T-helper 1 cell treated with Interleukin-12 subunit alpha and Interleukin-12 subunit beta and Interleukin-4 antibody, amounts not matched to agents 30 μg/mL and 1 μg/mL, for 36 hours (primary cell): Measurements from ENCODE around the gene ATP2C1.
"Not testable (repeated sequence)": the region's sequence is repeated elsewhere in the genome, so short reads cannot be mapped to it uniquely, and the experiment has no call there.

Experiments
- H3K27ac Mint-ChIP-seq: one replicate; pipeline ENCODE4 v1.8.0; 2021; ENCODE audit warnings: mild to moderate bottlenecking, mixed read lengths
- H3K27me3 Mint-ChIP-seq: one replicate; pipeline ENCODE4 v1.8.0; 2021; ENCODE audit warnings: low read depth, mixed read lengths
- H3K36me3 Mint-ChIP-seq: one replicate; pipeline ENCODE4 v1.8.0; 2021; ENCODE audit warnings: low read depth, mixed read lengths
- H3K4me1 Mint-ChIP-seq: one replicate; pipeline ENCODE4 v1.8.0; 2021; ENCODE audit warnings: low read depth, mixed read lengths
- H3K4me3 Mint-ChIP-seq: one replicate; pipeline ENCODE4 v1.8.0; 2021; ENCODE audit warnings: mild to moderate bottlenecking, moderate library complexity, mixed read lengths
- H3K9me3 Mint-ChIP-seq: one replicate; pipeline ENCODE4 v1.8.0; 2021; ENCODE audit warnings: mixed read lengths

Gene ATP2C1, protein sequence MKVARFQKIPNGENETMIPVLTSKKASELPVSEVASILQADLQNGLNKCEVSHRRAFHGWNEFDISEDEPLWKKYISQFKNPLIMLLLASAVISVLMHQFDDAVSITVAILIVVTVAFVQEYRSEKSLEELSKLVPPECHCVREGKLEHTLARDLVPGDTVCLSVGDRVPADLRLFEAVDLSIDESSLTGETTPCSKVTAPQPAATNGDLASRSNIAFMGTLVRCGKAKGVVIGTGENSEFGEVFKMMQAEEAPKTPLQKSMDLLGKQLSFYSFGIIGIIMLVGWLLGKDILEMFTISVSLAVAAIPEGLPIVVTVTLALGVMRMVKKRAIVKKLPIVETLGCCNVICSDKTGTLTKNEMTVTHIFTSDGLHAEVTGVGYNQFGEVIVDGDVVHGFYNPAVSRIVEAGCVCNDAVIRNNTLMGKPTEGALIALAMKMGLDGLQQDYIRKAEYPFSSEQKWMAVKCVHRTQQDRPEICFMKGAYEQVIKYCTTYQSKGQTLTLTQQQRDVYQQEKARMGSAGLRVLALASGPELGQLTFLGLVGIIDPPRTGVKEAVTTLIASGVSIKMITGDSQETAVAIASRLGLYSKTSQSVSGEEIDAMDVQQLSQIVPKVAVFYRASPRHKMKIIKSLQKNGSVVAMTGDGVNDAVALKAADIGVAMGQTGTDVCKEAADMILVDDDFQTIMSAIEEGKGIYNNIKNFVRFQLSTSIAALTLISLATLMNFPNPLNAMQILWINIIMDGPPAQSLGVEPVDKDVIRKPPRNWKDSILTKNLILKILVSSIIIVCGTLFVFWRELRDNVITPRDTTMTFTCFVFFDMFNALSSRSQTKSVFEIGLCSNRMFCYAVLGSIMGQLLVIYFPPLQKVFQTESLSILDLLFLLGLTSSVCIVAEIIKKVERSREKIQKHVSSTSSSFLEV

DNA sequence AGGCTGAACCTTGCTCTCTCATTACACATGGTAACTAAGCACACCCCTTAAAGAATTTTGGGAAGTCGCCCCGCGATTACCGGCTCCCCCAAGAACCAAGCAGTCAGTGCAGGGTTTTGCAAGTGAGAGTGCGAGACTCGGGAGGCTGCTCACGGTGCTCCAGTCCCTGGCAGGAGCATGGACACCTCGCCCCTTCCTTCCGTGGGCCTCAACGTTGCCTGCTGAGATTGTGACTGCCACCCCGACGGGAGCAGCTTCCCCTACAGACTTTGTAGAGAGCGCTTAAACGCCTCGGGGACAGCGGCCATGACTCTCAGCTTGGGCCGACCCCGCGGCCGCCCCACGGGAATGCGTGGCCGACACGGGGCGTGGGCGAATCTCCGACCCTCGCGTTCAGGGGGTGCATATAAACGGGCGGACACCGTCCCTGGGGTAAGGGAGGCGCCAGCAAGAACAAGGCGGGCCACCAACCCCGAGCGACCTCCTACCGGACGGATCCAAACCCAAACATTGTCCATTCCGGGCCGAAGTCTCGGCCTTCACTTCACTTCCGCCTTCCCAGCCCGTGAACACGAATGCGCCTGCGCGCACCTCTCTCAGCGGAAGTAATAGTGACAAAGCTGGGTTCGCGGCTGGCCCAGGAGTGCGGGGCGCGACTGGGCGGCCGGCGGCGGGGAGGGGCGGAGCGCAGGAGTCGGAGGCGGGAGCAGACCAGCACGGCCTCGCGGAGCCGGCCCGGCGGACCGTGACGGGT is at the start of gene ATP2C1:
Gene ATP2C1, plus strand, starts transcription at position 709 of the 754 bp plus-strand sequence. CDS start 686 bp downstream, outside the sequence.
- H3K27ac Mint-ChIP-seq: peak within 1 kb of the TSS; percentile 98
- H3K9me3 Mint-ChIP-seq: no peaks in the 10 kb centered on the region
- H3K4me1 Mint-ChIP-seq: peaks cover 34% of the 10 kb centered on the region
- no peaks in the 10 kb centered on the region for H3K27me3 Mint-ChIP-seq
- no peaks in the 10 kb centered on the region for H3K36me3 Mint-ChIP-seq
- peak within 1 kb of the TSS; percentile 93 for H3K4me3 Mint-ChIP-seq

DNA sequence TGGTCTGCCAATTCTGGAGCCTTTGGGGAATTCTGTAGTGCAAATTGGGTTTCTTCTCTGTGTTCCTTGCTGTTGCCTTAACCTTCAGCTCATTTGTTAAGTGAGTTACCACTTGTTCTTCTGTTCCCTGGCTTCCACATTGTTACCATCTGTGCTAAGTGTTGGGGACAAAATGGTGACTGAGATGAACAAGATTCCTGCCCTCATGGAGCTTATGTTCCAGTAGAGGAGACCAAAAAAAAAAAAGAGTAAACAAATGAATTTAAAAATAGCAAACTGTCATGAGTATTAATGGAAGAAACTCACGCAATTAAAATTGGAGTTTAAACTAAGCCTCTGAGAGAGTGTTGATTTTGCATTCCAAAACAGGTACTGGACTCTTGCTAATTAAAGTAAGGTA is 49.4 kb upstream of the ATP2C1 start:
- Mint-ChIP-seq H3K4me3 (no peak overlapping the region), H3K9me3 (no peaks in the 10 kb centered on the region), H3K27ac (no peak overlapping the region), H3K36me3 (no peaks in the 10 kb centered on the region), H3K4me1 (peaks cover 10% of the 10 kb centered on the region), H3K27me3 (peaks cover 15% of the 10 kb centered on the region)

DNA sequence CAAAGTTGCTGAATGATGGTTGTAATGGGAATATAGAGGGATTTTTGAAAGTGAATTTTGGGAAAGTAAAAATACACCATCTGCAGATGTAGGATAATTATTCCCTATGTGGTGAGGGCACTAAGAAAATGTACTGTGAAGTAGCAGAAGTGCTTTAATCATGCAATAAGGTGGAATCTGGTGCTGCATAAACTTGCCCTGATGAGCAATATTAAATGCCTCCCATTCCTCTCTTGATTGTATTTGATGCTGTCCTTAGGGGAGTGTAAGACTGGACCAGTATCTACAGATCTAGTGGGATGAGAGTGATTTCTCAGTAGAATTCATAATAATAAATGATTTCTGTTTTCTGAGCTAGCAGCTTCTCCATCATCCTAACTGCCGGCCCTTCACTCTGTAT is 47.7 kb upstream of the ATP2C1 start:
- H3K9me3 Mint-ChIP-seq: no peaks in the 10 kb centered on the region
- H3K27ac Mint-ChIP-seq: no peak overlapping the region
- H3K27me3 Mint-ChIP-seq: peaks cover 19% of the 10 kb centered on the region
- H3K4me3 Mint-ChIP-seq: no peak overlapping the region
- H3K4me1 Mint-ChIP-seq: peaks cover 23% of the 10 kb centered on the region
- no peaks in the 10 kb centered on the region for H3K36me3 Mint-ChIP-seq

DNA sequence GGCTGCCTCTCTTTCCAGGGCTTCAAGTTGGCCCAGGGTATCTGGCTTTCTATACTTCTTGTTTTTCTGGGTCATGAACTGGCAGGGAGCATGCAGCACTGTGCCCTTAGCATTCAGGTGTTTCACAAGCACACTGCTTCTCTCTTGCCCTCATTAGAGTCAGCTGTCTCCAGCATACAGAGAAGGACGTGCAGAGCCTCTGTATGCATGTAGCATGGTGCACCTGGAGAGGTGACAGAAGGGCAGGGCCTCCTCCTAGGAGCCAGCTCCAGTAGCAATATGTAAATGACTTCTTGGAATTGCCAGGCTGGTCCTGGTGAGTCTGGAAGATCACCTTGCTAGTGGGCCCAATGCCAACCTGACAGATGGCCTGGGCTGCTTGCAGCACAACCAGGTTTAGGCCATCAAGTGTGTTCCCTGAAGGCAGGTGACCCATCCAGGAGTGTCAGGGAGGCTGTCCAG is 44.8 kb upstream of the ATP2C1 start:
- no peak overlapping the region for H3K4me3 Mint-ChIP-seq
- H3K27me3 Mint-ChIP-seq: peaks cover 24% of the 10 kb centered on the region

DNA sequence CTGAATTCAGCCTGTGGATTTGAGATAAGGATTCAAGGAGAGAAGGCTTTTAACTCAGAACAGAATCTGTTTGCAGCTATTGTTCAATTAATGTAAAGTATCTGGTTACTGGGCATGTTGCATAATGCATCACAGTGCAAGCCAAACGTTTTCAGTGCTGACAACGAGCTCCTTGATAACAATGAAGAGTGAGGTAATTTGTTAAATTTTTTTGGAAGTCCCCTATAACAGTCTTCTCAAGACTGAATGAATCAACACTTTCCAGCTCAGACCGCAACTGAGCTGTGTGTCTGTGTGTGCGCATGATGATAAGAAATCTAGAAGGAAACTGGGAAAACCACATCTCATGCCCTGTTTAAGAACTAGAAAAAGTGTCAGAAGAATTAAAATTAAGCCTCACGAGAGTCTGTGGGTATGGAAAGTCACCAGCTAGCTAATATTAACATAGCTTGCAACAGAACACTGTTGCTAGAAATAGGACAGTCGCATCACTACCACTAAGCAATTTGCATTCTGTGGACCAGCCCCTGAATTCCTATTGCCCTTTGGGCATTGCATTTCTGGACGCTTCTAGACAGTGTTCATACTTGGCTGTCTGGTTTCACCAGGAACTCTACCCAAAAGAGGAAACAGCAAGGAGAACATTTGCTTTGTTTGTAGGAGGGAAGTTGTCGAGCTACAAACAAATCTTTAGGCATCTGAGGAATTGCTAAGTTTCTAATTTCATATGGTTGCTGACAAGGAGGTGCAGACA is 43.7 kb upstream of the ATP2C1 start:
- peak overlapping the region; percentile 68 for H3K27ac Mint-ChIP-seq
- peaks cover 33% of the 10 kb centered on the region for H3K4me1 Mint-ChIP-seq
- H3K9me3 Mint-ChIP-seq: no peaks in the 10 kb centered on the region
- H3K36me3 Mint-ChIP-seq: no peaks in the 10 kb centered on the region
- peak overlapping the region; percentile 6 for H3K4me3 Mint-ChIP-seq
- peaks cover 21% of the 10 kb centered on the region for H3K27me3 Mint-ChIP-seq

More for the DNA sequence above, 44.8 kb upstream of the ATP2C1 start:
- Mint-ChIP-seq H3K4me1 (peaks cover 33% of the 10 kb centered on the region), H3K27ac (peak overlapping the region; percentile 32), H3K9me3 (no peaks in the 10 kb centered on the region), H3K36me3 (no peaks in the 10 kb centered on the region)

DNA sequence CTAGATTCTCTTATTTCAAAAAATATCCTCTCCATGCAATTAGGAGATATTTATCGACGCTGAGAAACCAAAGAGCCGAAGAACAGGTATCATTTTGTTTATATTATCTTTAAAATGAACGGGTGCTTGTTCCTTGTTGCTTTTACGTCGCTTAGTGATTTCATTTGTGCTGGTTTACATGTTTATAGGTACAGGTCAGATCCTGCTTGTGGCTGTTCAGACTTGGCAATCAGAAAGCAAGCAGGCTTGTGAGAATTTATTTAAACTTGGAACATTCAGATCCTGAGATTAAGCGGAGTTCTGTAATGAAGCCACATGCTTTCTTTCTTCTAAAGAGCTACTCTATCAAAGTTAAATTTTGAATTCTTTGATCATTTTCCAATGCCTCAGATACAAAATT is 43.0 kb upstream of the ATP2C1 start:
- Mint-ChIP-seq H3K4me1 (peaks cover 33% of the 10 kb centered on the region), H3K27me3 (peaks cover 26% of the 10 kb centered on the region), H3K36me3 (no peaks in the 10 kb centered on the region), H3K9me3 (no peaks in the 10 kb centered on the region), H3K27ac (peak overlapping the region; percentile 68), H3K4me3 (peak overlapping the region; percentile 6)

DNA sequence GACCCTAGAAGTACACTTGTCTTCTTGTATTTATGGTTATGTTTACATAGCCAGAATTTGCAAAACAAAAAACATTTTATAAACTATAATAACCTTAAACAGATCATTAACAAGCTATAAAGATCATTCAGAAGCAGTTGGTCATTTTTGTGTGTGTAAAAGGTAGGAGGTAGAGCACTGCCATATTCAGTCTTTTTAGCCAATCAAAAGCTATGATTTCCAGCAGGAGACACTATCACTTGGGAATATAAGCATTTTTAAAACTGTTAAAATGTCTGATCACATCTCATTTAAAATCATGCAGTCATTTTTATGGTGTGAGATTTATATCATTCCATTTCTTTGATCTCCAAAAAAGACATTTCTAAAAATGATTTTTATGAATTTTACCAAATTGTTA is 42.6 kb upstream of the ATP2C1 start:
- Mint-ChIP-seq H3K27me3 (peaks cover 26% of the 10 kb centered on the region), H3K9me3 (no peaks in the 10 kb centered on the region), H3K36me3 (no peaks in the 10 kb centered on the region), H3K4me1 (peaks cover 33% of the 10 kb centered on the region), H3K27ac (no peak overlapping the region), H3K4me3 (peak overlapping the region; percentile 10)

DNA sequence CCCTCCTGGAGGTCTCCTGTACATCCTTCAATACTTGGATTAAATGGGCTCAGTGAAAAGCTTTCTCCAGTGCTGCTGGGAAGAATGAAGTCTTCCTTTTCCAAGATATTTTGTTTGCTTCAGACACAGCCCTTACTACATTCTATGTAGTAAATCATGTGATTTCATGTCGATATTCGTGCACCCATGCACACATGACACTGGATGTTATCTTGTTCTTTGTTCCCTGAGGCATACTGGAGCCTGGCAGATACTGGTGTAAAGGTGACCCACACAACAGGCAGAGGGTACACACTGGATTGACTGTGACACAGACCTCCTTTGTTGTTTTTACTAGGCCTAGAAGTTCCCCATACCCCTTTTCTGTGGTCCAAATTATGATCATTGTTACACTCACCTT is 40.3 kb upstream of the ATP2C1 start:
- no peak overlapping the region for H3K27ac Mint-ChIP-seq
- peaks cover 39% of the 10 kb centered on the region for H3K4me1 Mint-ChIP-seq
- H3K9me3 Mint-ChIP-seq: no peaks in the 10 kb centered on the region
- no peaks in the 10 kb centered on the region for H3K36me3 Mint-ChIP-seq
- H3K4me3 Mint-ChIP-seq: no peak overlapping the region
- H3K27me3 Mint-ChIP-seq: peaks cover 27% of the 10 kb centered on the region

DNA sequence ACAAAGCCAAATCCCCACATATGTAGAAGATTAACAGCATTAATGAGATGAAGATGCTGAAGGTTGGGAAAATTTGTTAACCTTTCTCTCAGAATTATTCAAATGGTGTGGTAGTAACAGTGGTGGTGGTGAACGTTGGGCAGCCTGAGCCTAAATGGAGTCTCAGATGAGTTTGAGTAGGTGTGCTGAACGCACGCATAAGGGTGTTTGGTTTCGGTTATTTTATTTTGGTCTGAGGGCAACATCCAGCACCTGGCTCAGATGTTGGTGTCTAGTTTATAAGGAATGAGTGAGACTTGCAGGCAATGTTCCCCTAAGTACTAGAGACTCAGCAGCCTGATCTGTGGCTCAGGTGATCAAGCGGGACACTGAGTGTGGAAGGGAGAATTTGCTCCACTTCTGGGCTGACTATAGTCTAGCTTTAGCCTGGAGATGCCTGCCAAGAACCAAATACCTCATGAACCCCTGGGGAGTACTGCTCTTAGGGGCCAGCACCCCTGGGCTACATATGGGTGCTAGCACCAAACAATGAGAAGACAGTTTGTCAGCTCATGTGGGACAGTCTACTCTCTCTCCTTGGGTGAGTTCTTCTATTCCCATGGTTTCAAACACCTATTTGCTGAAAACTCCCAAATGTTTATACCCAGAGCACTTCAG is 39.5 kb upstream of the ATP2C1 start:
- Mint-ChIP-seq H3K9me3 (no peaks in the 10 kb centered on the region), H3K36me3 (no peaks in the 10 kb centered on the region), H3K27ac (no peak overlapping the region), H3K4me3 (no peak overlapping the region), H3K4me1 (peaks cover 33% of the 10 kb centered on the region), H3K27me3 (peaks cover 32% of the 10 kb centered on the region)

DNA sequence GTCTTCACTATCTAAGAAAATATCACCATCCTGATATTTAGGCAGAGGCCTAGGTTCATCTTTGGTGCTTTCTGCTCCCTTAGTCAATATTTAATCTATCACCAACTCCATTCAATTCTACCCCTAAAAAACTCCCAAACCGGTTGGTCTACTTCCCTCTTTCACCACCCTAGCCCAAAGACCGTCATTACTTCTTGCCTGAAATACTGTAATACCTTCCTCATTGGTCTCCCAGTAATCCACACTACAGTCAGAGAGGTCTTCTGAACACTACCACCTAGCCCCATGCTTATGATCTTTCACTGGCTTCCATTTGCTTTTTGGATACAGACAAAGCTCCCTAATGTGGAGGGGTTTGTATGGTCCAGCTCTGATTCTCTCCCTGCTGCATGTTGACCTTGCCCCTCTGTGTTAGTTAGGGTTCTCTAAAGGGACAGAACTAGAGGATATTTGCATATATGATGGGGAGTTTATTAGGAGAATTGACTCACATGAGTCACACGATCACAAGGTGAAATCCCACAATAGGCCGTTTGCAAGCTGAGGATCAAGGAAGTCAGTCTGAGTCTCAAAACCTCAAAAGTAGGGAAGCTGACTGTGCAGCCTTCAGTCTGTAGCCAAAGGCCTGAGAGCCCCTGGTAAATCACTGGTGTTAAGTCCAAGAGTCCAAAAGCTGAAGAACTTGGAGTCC is 36.4 kb upstream of the ATP2C1 start:
- no peak overlapping the region for H3K4me3 Mint-ChIP-seq
- H3K36me3 Mint-ChIP-seq: no peaks in the 10 kb centered on the region
- peaks cover 2% of the 10 kb centered on the region for H3K9me3 Mint-ChIP-seq
- no peak overlapping the region for H3K27ac Mint-ChIP-seq
- peaks cover 6% of the 10 kb centered on the region for H3K4me1 Mint-ChIP-seq
- H3K27me3 Mint-ChIP-seq: peaks cover 37% of the 10 kb centered on the region

DNA sequence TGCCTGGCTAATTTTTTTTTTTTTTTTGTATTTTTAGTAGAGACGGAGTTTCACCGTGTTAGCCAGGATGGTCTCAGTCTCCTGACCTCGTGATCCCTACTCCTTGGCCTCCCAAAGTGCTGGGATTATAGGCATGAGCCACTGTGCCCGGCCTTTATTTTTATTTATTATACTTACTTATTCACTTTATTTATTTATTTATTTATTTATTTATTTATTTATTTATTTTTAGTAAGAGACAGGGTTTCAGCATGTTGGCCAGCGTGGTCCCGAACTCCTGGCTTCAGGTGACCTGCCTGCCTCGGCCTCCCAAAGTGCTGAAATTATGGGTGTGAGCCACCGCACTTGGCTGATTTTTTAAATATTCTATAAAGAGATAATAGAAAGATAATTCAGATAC is 31.8 kb upstream of the ATP2C1 start:
- H3K36me3 Mint-ChIP-seq, H3K9me3 Mint-ChIP-seq, H3K4me1 Mint-ChIP-seq, H3K27ac Mint-ChIP-seq, H3K4me3 Mint-ChIP-seq: not testable (repeated sequence)
- H3K27me3 Mint-ChIP-seq: peaks cover 28% of the 10 kb centered on the region

DNA sequence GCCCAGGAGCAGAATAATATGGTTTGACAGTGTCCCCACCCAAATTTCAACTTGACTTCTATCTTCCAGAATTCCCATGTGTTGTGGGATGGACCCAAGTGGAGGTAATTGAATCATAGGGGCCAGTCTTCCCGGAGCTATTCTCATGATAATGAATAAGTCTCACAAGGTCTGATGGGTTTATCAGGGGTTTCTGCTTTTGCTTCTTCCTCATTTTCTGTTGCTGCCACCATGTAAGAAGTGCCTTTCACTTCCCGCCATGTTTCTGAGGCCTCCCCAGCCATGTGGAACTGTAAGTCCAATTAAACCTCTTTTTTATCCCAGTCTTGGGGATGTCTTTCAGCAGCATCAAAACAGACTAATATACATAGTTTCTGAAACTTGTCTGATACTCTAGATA is 28.4 kb upstream of the ATP2C1 start:
- Mint-ChIP-seq H3K4me3 (no peak overlapping the region), H3K27me3 (peaks cover 14% of the 10 kb centered on the region), H3K9me3 (peaks cover 8% of the 10 kb centered on the region), H3K36me3 (no peaks in the 10 kb centered on the region), H3K27ac (no peak overlapping the region), H3K4me1 (no peaks in the 10 kb centered on the region)

DNA sequence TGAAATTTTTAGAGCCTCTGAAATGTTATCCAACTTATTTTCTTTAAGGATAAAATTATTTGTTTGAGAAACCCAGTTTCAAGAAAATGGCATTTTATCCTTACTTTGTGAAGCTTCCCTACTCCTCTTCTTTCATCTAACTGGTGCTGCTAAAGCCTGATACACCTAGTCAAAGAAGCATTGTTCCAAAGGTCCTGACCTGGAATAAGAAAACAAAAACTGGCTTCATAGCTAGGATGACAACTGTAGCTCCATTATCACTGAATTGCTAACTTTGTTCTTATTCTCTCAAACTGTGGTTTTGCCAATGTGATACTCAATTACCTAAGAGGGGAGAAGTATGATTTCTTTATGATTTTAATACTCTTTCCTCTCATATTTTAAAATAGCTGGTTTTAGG is 27.6 kb upstream of the ATP2C1 start:
- no peak overlapping the region for H3K27ac Mint-ChIP-seq
- peaks cover 10% of the 10 kb centered on the region for H3K27me3 Mint-ChIP-seq
- H3K9me3 Mint-ChIP-seq: peaks cover 8% of the 10 kb centered on the region
- H3K36me3 Mint-ChIP-seq: no peaks in the 10 kb centered on the region
- no peaks in the 10 kb centered on the region for H3K4me1 Mint-ChIP-seq
- no peak overlapping the region for H3K4me3 Mint-ChIP-seq
